ENCODE data around the gene TNFRSF12A.

GRCh38 chr16:3023669-3024478, 3.7 kb downstream of the TNFRSF12A start, which contains the start of the genes HCFC1R1 and THOC6:
- TF ChIP-seq, protein P1, sequence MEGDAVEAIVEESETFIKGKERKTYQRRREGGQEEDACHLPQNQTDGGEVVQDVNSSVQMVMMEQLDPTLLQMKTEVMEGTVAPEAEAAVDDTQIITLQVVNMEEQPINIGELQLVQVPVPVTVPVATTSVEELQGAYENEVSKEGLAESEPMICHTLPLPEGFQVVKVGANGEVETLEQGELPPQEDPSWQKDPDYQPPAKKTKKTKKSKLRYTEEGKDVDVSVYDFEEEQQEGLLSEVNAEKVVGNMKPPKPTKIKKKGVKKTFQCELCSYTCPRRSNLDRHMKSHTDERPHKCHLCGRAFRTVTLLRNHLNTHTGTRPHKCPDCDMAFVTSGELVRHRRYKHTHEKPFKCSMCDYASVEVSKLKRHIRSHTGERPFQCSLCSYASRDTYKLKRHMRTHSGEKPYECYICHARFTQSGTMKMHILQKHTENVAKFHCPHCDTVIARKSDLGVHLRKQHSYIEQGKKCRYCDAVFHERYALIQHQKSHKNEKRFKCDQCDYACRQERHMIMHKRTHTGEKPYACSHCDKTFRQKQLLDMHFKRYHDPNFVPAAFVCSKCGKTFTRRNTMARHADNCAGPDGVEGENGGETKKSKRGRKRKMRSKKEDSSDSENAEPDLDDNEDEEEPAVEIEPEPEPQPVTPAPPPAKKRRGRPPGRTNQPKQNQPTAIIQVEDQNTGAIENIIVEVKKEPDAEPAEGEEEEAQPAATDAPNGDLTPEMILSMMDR (IDR thresholded peaks at IDR 0.05), result peak in 3 of 4 experiments; percentile 6 to 34 (median 16)
- peak; percentile 59 to 82 for TF ChIP-seq POLR2A (IDR thresholded peaks at IDR 0.05)
